GM12878 (cell line): Measurements from ENCODE around the gene NFAT5. TPM values are rescaled to one million over a fixed set of nuclear protein-coding genes. Genes with fewer than 3 reads are reported as not detected.
A peak's percentile ranks its signal among the peaks of the same experiment; 100 is the strongest.

Experiments used
- BACH1 ChIP-seq: fragments of 450-650 bp; IDR thresholded peaks from 2 replicates; pipeline ENCODE4 v1.6.1; 2017; ENCODE audit warnings: mild to moderate bottlenecking, borderline replicate concordance
- BCLAF1 ChIP-seq: fragments of 450-650 bp; IDR thresholded peaks from 2 replicates; pipeline ENCODE4 v1.6.1; 2017; ENCODE audit warnings: antibody characterized with exemption, mild to moderate bottlenecking, moderate library complexity
- BRCA1 ChIP-seq: IDR thresholded peaks from 2 replicates; pipeline ENCODE4 v1.6.1; 2011; ENCODE audit warnings: low read depth, low read length, improper control_type of control experiment
- CBFB ChIP-seq: IDR thresholded peaks from 2 replicates; pipeline ENCODE4 v1.6.1; 2016; ENCODE audit warnings: antibody characterized with exemption, low read depth
- CEBPB ChIP-seq, 2 experiments: fragments of 150-350 bp in 1 of 2; IDR thresholded peaks; 2 replicates each; pipeline ENCODE4 v1.6.1; 2012 to 2014; ENCODE audit warnings: low read depth in 2 of 2, low read length in 2 of 2, borderline replicate concordance in 1 of 2, inconsistent platforms in 1 of 2
- CHD2 ChIP-seq: IDR thresholded peaks from 2 replicates; pipeline ENCODE4 v1.6.1; 2011; ENCODE audit warnings: low read depth, low read length, improper control_type of control experiment, borderline replicate concordance
- CREB1 ChIP-seq: IDR thresholded peaks from 2 replicates; pipeline ENCODE4 v1.6.1; 2012; ENCODE audit warnings: low read depth, mild to moderate bottlenecking, inconsistent platforms
- CREM ChIP-seq: IDR thresholded peaks from 2 replicates; pipeline ENCODE4 v1.6.1; 2014; ENCODE audit warnings: antibody characterized with exemption, low read depth
- FOXK2 ChIP-seq: fragments of 450-650 bp; IDR thresholded peaks from 2 replicates; pipeline ENCODE4 v1.6.1; 2017; ENCODE audit warnings: mild to moderate bottlenecking, moderate library complexity
- GABPA ChIP-seq: IDR thresholded peaks from 2 replicates; pipeline ENCODE4 v1.6.1; 2014; ENCODE audit warnings: antibody characterized with exemption, low read depth, mild to moderate bottlenecking, inconsistent platforms
- IRF4 ChIP-seq: IDR thresholded peaks from 2 replicates; pipeline ENCODE4 v1.6.1; 2011; ENCODE audit warnings: low read depth, low read length
- LARP7 ChIP-seq: fragments of 450-650 bp; IDR thresholded peaks from 2 replicates; pipeline ENCODE4 v1.6.1; 2017; ENCODE audit warnings: mild to moderate bottlenecking
- MYB ChIP-seq: fragments of 150-350 bp; IDR thresholded peaks from 2 replicates; pipeline ENCODE4 v1.6.1; 2014; ENCODE audit warnings: mild to moderate bottlenecking, low read depth, low read length, borderline replicate concordance
- NFYB ChIP-seq: IDR thresholded peaks from 2 replicates; pipeline ENCODE4 v1.6.1; 2011; ENCODE audit warnings: low read depth, mild to moderate bottlenecking, low read length, improper control_type of control experiment, moderate library complexity; ENCODE audit not compliant: insufficient read depth
- SKIL ChIP-seq: fragments of 450-650 bp; IDR thresholded peaks from 2 replicates; pipeline ENCODE4 v1.6.1; 2017; ENCODE audit warnings: mild to moderate bottlenecking, low read depth, inconsistent platforms; ENCODE audit not compliant: poor library complexity, severe bottlenecking
- SP1 ChIP-seq: IDR thresholded peaks from one replicate; pipeline ENCODE4 v1.6.1; 2011; ENCODE audit warnings: low read depth, low read length
- TARDBP ChIP-seq: IDR thresholded peaks from 2 replicates; pipeline ENCODE4 v1.6.1; 2016; ENCODE audit warnings: borderline replicate concordance
- USF2 ChIP-seq: IDR thresholded peaks from 2 replicates; pipeline ENCODE4 v1.6.1; 2011; ENCODE audit warnings: low read depth, low read length, improper control_type of control experiment, borderline replicate concordance
- ZNF207 ChIP-seq: fragments of 450-650 bp; IDR thresholded peaks from 2 replicates; pipeline ENCODE4 v1.6.1; 2014; ENCODE audit warnings: antibody characterized with exemption, mild to moderate bottlenecking, borderline replicate concordance
- ZNF217 ChIP-seq: fragments of 450-650 bp; IDR thresholded peaks from 2 replicates; pipeline ENCODE4 v1.6.1; 2017; ENCODE audit warnings: antibody characterized with exemption, mild to moderate bottlenecking
- ZNF592 ChIP-seq: fragments of 450-650 bp; IDR thresholded peaks from 2 replicates; pipeline ENCODE4 v1.6.1; 2017; ENCODE audit warnings: mild to moderate bottlenecking, moderate library complexity
- ZSCAN29 ChIP-seq: fragments of 450-650 bp; IDR thresholded peaks from 2 replicates; pipeline ENCODE4 v1.6.1; 2017; ENCODE audit warnings: mild to moderate bottlenecking, moderate library complexity
- polyA plus RNA-seq, 11 experiments: library from polyadenylated mRNA; depleted of rRNA in 4 of 11; unstranded in 6 of 11; stranded (reverse) in 5 of 11; fragments of >200 nt; fragmentation: Nextera tagmentation in 4 of 11; fragmentation: Illumina TruSeq in 1 of 11; extraction: Ambion mirVana in 4 of 11; extraction: Trizol in 1 of 11; gene quantifications; 1 replicate in 1 of 11; 2 replicates in 10 of 11; pipeline versions ENCODE4 v1.2.1 to v1.2.3, GENCODE V29; 2011 to 2016; ENCODE audit warnings: inconsistent platforms in 2 of 11, missing spikeins in 2 of 11, low read depth in 1 of 11
- total RNA-seq, 4 experiments: library from RNA; depleted of rRNA in 3 of 4; stranded (reverse); fragments of >200 nt in 3 of 4; fragmentation: Illumina TruSeq in 1 of 4; extraction: Trizol in 1 of 4; gene quantifications; 2 replicates each; pipeline versions ENCODE4 v1.2.1 to v1.2.3, GENCODE V29; 2013 to 2021

The NFAT5 gene
- total and polyA plus RNA-seq, 10 of the 15 experiments (the other 5 are each of a cell fraction or from before 2014, with no cell fraction given) = 0.58 to 31.5 (median 12.7) TPM

- TF ChIP-seq CHD2 = peak; percentile 50
- no peak for TF ChIP-seq USF2
- TF ChIP-seq CEBPB (IDR thresholded peaks at IDR 0.05; ENCODE audit: borderline replicate concordance in 1 of 2, low read depth in 2 of 2, low read length in 2 of 2) = no peak
- TF ChIP-seq ZNF592 = no peak
- TF ChIP-seq IRF4 = no peak
- no peak for TF ChIP-seq GABPA
- TF ChIP-seq SKIL = no peak
- TF ChIP-seq CREB1 = peak; percentile 5; the same call in 1 of the 2 replicates
- no peak for TF ChIP-seq FOXK2
- TF ChIP-seq MYB = no peak
- peak; percentile 98 for TF ChIP-seq BACH1
- no peak for TF ChIP-seq CREM
- no peak for TF ChIP-seq ZSCAN29
- TF ChIP-seq TARDBP = no peak
- peak; percentile 58; the same call in 1 of the 2 replicates for TF ChIP-seq NFYB
- TF ChIP-seq BCLAF1 = no peak
- TF ChIP-seq CBFB = peak; percentile 85
- no peak for TF ChIP-seq BRCA1
- TF ChIP-seq ZNF207 = no peak; the same call in 1 of the 2 replicates
- TF ChIP-seq SP1 = peak; percentile 53
- no peak for TF ChIP-seq LARP7
- no peak for TF ChIP-seq ZNF217
These were observed 160.7 kb downstream of the NFAT5 start, which contains the start of gene NQO1 (continued) for GRCh38 chr16:69726313-69727060.
